Hair follicle dermal papilla cell (primary cell): ENCODE data around the gene PRSS21. TPM values are rescaled to one million over a fixed set of nuclear protein-coding genes. Genes with fewer than 3 reads are reported as not detected.

Experiments used
- small RNA-seq: library from RNA; depleted of rRNA; stranded (forward); fragments of <200 nt; gene quantifications from one replicate; pipeline ENCODE3, GENCODE V24; 2012
- total RNA-seq: library from RNA; depleted of rRNA; stranded (reverse); fragments of >200 nt; gene quantifications from 2 replicates; pipeline ENCODE4 v1.2.3, GENCODE V29; 2012

The PRSS21 gene, protein sequence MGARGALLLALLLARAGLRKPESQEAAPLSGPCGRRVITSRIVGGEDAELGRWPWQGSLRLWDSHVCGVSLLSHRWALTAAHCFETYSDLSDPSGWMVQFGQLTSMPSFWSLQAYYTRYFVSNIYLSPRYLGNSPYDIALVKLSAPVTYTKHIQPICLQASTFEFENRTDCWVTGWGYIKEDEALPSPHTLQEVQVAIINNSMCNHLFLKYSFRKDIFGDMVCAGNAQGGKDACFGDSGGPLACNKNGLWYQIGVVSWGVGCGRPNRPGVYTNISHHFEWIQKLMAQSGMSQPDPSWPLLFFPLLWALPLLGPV
- total RNA-seq: 0.49 TPM in 1 of 2 replicates, not detected in the other

GRCh38 chr16:2816751-2817339, at the start of gene PRSS21:
PRSS21 (plus strand) TSS chr16:2817237; CDS start chr16:2817269, 32 bp downstream.

GRCh38 chr16:2777231-2777902, 39.7 kb upstream of the PRSS21 start, which contains the start of gene ELOB:
ELOB (minus strand) TSS chr16:2777280; CDS start chr16:2777239, 41 bp downstream.

GRCh38 chr16:2787406-2787805, 29.6 kb upstream of the PRSS21 start, which contains the start of gene PRSS33:
PRSS33 (minus strand) TSS chr16:2787560; CDS start chr16:2786547, 1,013 bp downstream.

DNA sequence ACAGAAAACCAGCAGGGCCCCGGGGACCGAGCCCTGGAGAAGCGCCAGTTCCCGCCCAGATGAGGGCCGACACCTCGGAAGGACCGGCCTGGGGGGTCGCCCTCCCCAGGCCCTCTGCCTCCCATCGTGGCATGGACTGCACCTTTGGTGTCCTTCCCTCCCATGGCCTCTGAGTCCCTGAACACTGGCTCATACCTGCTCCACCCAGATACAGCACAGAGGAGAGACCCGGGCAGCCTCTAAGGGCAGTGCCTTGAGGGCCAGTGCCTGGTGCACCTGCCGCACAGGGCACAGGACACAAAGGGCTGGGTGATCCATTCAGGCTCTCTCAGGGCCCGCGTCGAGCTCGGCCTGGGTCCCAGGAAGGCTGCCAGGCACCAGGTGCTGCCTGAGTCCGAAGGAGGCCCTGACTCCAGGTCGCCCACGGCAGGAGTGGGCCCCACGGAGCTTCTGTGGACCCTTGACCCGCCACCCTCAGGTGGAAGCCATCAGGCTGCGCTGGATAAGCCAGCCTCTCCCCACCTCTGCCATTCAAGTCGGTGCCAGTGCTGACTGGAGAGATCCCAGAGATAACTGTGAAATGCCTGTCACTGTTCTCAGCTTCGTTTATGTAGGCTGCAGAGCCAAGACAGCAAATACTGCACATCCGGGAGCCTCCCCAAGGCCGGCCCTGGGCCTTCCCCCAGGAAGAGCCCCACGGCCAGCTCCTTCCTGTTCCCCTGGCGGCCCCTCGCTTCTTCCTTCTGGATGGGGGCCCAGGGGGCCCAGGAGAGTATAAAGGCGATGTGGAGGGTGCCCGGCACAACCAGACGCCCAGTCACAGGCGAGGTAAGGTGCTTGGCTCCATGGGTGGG, 12.7 kb downstream of the PRSS21 start, which contains the start of gene ZG16B:
ZG16B (plus strand) TSS at position 803 of the 854 bp plus-strand sequence. CDS start 139 bp downstream, outside the sequence.

GRCh38 chr16:2857451-2858244, 40.6 kb downstream of the PRSS21 start, which contains the start of gene PRSS22:
PRSS22 (minus strand) TSS chr16:2858170; CDS start chr16:2858104, 66 bp downstream.

Small RNAs within 50 kb of the gene (small RNA-seq; reads per million reads assigned to genes)
- gene SNORA3C: 3.2 reads per million, percentile 64 among the genes with 10 or more reads in this experiment

Other genes starting within 250 kb of the PRSS21 start
- 24.2 and 28.9 TPM in 2 replicates for gene KCTD5, start 134.7 kb upstream of the PRSS21 start, total RNA-seq
- gene PRSS27, start 97.0 kb upstream of the PRSS21 start, total RNA-seq: 1.8 and 1.9 TPM in 2 replicates
- gene SRRM2, start 64.6 kb upstream of the PRSS21 start, total RNA-seq: 76.7 and 80.9 TPM in 2 replicates
- gene ELOB, start 40.0 kb upstream of the PRSS21 start, total RNA-seq: 177 and 362 TPM in 2 replicates
- gene PRSS33, start 29.7 kb upstream of the PRSS21 start, total RNA-seq: not detected in 2 replicates
- not detected in 2 replicates for gene PRSS41, start 18.8 kb upstream of the PRSS21 start, total RNA-seq
- gene ZG16B, start 13.1 kb downstream of the PRSS21 start, total RNA-seq: not detected in 2 replicates
- not detected in 2 replicates for gene PRSS22, start 40.9 kb downstream of the PRSS21 start, total RNA-seq
- 45.9 and 60.1 TPM in 2 replicates for gene FLYWCH2, start 66.0 kb downstream of the PRSS21 start, total RNA-seq
- gene FLYWCH1, start 94.7 kb downstream of the PRSS21 start, total RNA-seq: 33.8 and 34.7 TPM in 2 replicates
- not detected in 2 replicates for gene KREMEN2, start 147.0 kb downstream of the PRSS21 start, total RNA-seq
- 2.6 and 3.3 TPM in 2 replicates for gene PAQR4, start 152.1 kb downstream of the PRSS21 start, total RNA-seq
- 1.9 and 2.2 TPM in 2 replicates for gene PKMYT1, start 163.2 kb downstream of the PRSS21 start, total RNA-seq
- not detected in 2 replicates for gene CLDN9, start 195.7 kb downstream of the PRSS21 start, total RNA-seq
- 0.12 and 0.16 TPM in 2 replicates for gene CLDN6, start 200.9 kb downstream of the PRSS21 start, total RNA-seq
- gene TNFRSF12A, start 203.1 kb downstream of the PRSS21 start, total RNA-seq: 189 and 267 TPM in 2 replicates
- 36.1 and 43.3 TPM in 2 replicates for gene HCFC1R1, start 206.7 kb downstream of the PRSS21 start, total RNA-seq
- gene THOC6, start 206.8 kb downstream of the PRSS21 start, total RNA-seq: 32.0 and 35.0 TPM in 2 replicates
- not detected in 2 replicates for gene BICDL2, start 219.7 kb downstream of the PRSS21 start, total RNA-seq
- gene MMP25, start 229.3 kb downstream of the PRSS21 start, total RNA-seq: 0.12 and 0.16 TPM in 2 replicates
- gene IL32, start 248.4 kb downstream of the PRSS21 start, total RNA-seq: 0.36 and 3.4 TPM in 2 replicates